C4-2B (cell line): ENCODE measurements around the gene INAVA.
"Not testable (repeated sequence)": the region's sequence is repeated elsewhere in the genome, so short reads cannot be mapped to it uniquely, and the experiment has no call there.

ENCODE experiments used
- H3K27ac ChIP-seq: fragments of 450-650 bp; 2 replicates; pipeline ENCODE4 v1.5.1; 2017
- CTCF ChIP-seq: fragments of 450-650 bp; conservative IDR thresholded peaks from 2 replicates; pipeline ENCODE4 v1.5.1; 2017; ENCODE audit warnings: mild to moderate bottlenecking
- ZFX ChIP-seq: fragments of 450-650 bp; IDR thresholded peaks from 2 replicates; pipeline ENCODE4 v1.6.1; 2017

INAVA gene

GRCh38 chr1:200922406-200922805, 27.7 kb downstream of the INAVA start:
- no peak overlapping the region for H3K27ac ChIP-seq
- TF ChIP-seq CTCF = no peak
- no peak for TF ChIP-seq ZFX

- H3K27ac ChIP-seq = no peak overlapping the region
- TF ChIP-seq CTCF (no peak), ZFX (no peak)
These were observed 28.9 kb downstream of the INAVA start for GRCh38 chr1:200923601-200924000.

GRCh38 chr1:200925831-200926230, 31.1 kb downstream of the INAVA start:
- TF ChIP-seq ZFX (no peak), CTCF (no peak)

GRCh38 chr1:200929530-200930278, 35.0 kb downstream of the INAVA start:
- H3K27ac ChIP-seq = no peak overlapping the region
- TF ChIP-seq CTCF (no peak), ZFX (no peak)

More at GRCh38 chr1:200925831-200926230, 31.1 kb downstream of the INAVA start:
- H3K27ac ChIP-seq = no peak overlapping the region

GRCh38 chr1:200930285-200930684, 35.6 kb downstream of the INAVA start:
- H3K27ac ChIP-seq = not testable (repeated sequence)

GRCh38 chr1:200931776-200932175, 37.1 kb downstream of the INAVA start:
- H3K27ac ChIP-seq = no peak overlapping the region
- TF ChIP-seq CTCF (no peak), ZFX (no peak)

- no peak overlapping the region for H3K27ac ChIP-seq
- TF ChIP-seq ZFX (no peak), CTCF (no peak)
These were observed 40.1 kb downstream of the INAVA start for GRCh38 chr1:200934676-200935245.

GRCh38 chr1:200935286-200935962, 40.7 kb downstream of the INAVA start:
- not testable (repeated sequence) for H3K27ac ChIP-seq
